Measurements from ENCODE around the gene PMS1. TPM values are rescaled to one million over a fixed set of nuclear protein-coding genes. Genes with fewer than 3 reads are reported as not detected.

The PMS1 gene
- total and polyA plus RNA-seq, 9 of the 15 experiments (the other 6 are each of a cell fraction or from before 2014, with no cell fraction given), result 14.5 to 29.8 (median 24.7) TPM

DNA sequence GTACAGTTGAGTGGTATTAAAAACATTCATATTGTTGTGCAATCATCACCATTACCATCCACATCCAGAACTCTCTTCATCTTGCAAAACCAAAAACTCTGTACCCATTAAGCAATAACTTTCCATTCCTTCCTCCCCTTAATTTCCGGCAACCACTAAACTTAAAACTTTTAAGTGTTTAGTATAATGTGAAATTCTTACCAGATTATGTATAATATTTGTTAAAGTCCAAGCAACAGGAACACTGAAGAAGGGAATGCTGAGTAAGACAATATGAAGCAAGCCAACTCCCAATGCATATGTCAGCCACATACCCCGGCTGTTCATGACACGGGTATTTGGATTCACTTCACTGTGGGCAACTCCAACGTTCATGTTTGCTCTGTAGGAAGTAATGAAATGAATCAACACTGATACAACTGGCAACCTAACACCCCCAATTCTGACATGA is 2.0 kb upstream of the PMS1 start:
- intact Hi-C loops (cut with micrococcal nuclease) (loop anchor here (10.0 kb wide), 1 partner anchor 403 kb away; a partner anchor contains a TSS), in situ Hi-C loops (cut with MboI) (no loop called here)
- Histone ChIP-seq H3K9me1 (ENCODE audit: control insufficient read depth, insufficient read depth, low read length) (no peaks in the 10 kb centered on the region), H3K27me3 (ENCODE audit: control insufficient read depth in 2 of 2, insufficient read depth in 2 of 2, low read length in 2 of 2) (no peaks in the 10 kb centered on the region), H3K4me2 (ENCODE audit: insufficient read depth, low read length) (peak overlapping the region; percentile 94), H3K79me2 (ENCODE audit: control insufficient read depth, insufficient read depth, low read length) (peaks cover 70% of the 10 kb centered on the region), H3K4me1 (replicated peaks in 1 of 2; ENCODE audit: control insufficient read depth in 2 of 2, insufficient read depth in 2 of 2, low read length in 2 of 2) (peaks cover 6 to 10% of the 10 kb centered on the region in 2 experiments; a peak in 3 of 5 replicates), H2AFZ (ENCODE audit: low read depth, low read length) (no peak overlapping the region), H4K20me1 (replicated peaks; ENCODE audit: control insufficient read depth, insufficient read depth, low read length) (no peaks in the 10 kb centered on the region), H3K27ac (ENCODE audit: extremely low read depth, low read depth, low read length) (peak overlapping the region; percentile 20; the same call in 1 of the 3 replicates), H3K9ac (ENCODE audit: insufficient read depth in 1 of 2, low read depth in 2 of 2, low read length in 2 of 2) (peak overlapping the region in 1 of 2 experiments; percentile 84; a peak in 1 of 4 replicates), H3K36me3 (ENCODE audit: control insufficient read depth, insufficient read depth, low read length) (peaks cover 51% of the 10 kb centered on the region), H3K4me3 (peak overlapping the region; percentile 75; the same call in 1 of the 2 replicates), H3K9me3 (replicated peaks; ENCODE audit: control insufficient read depth, insufficient read depth, low read depth, low read length) (no peaks in the 10 kb centered on the region)
- peak; percentile 55 for FAIRE-seq
- ChIA-PET POLR2A (no interaction called here), CTCF (ENCODE audit: low intra/inter-chr PET ratio) (no interaction called here)
- WGBS (ENCODE audit: insufficient coverage, low coverage, missing lambda C conversion rate), result 36% methylated on average over 4 of the region's 4 CpGs
- ATAC-seq, result no peak
- DNase-seq (ENCODE audit: extremely low read depth in 1 of 4, low spot score in 3 of 4), result no peak
- BruUV-seq (replicated peaks), result no TSS peak
- TF ChIP-seq ZNF408 (CRISPR knock-in tag; IDR thresholded peaks at IDR 0.05; ENCODE audit: low read depth) (no peak), PHF20 (IDR thresholded peaks at IDR 0.05; ENCODE audit: partially characterized antibody) (no peak), RNF2 (IDR thresholded peaks at IDR 0.05) (no peak), SNIP1 (IDR thresholded peaks at IDR 0.05; ENCODE audit: low read depth) (no peak), PCBP1 (IDR thresholded peaks at IDR 0.05; ENCODE audit: low read depth, low read length, poor library complexity, severe bottlenecking) (no peak), ATF6 (CRISPR knock-in tag; IDR thresholded peaks at IDR 0.05) (no peak), RCOR1 (IDR thresholded peaks at IDR 0.05; ENCODE audit: borderline replicate concordance in 1 of 2, low read depth in 2 of 2, low read length in 2 of 2) (no peak), TRIM24 (IDR thresholded peaks at IDR 0.05) (no peak), MAFG (tag; conservative IDR thresholded peaks at IDR 0.05) (peak; percentile 59), HNRNPL (IDR thresholded peaks at IDR 0.05; ENCODE audit: low read depth, low read length) (no peak), TARDBP (IDR thresholded peaks at IDR 0.05) (no peak), MAFK (IDR thresholded peaks at IDR 0.05; ENCODE audit: low read length) (peak; percentile 29; the same call in 1 of the 2 replicates), C11orf30 (IDR thresholded peaks at IDR 0.05; ENCODE audit: low read depth) (peak; percentile 69), CXXC5 (CRISPR knock-in tag; IDR thresholded peaks at IDR 0.05) (no peak), ZFPM2 (CRISPR knock-in tag; IDR thresholded peaks at IDR 0.05) (no peak), MAFF (IDR thresholded peaks at IDR 0.05; ENCODE audit: low read length) (0 out of 2 replicates have a peak, but pooled peaks have one; percentile 14), BCOR (IDR thresholded peaks at IDR 0.05) (no peak), MCM5 (IDR thresholded peaks at IDR 0.05; ENCODE audit: low read depth) (no peak), ARID1B (IDR thresholded peaks at IDR 0.05) (no peak)
- TF ChIP-seq, protein P1, sequence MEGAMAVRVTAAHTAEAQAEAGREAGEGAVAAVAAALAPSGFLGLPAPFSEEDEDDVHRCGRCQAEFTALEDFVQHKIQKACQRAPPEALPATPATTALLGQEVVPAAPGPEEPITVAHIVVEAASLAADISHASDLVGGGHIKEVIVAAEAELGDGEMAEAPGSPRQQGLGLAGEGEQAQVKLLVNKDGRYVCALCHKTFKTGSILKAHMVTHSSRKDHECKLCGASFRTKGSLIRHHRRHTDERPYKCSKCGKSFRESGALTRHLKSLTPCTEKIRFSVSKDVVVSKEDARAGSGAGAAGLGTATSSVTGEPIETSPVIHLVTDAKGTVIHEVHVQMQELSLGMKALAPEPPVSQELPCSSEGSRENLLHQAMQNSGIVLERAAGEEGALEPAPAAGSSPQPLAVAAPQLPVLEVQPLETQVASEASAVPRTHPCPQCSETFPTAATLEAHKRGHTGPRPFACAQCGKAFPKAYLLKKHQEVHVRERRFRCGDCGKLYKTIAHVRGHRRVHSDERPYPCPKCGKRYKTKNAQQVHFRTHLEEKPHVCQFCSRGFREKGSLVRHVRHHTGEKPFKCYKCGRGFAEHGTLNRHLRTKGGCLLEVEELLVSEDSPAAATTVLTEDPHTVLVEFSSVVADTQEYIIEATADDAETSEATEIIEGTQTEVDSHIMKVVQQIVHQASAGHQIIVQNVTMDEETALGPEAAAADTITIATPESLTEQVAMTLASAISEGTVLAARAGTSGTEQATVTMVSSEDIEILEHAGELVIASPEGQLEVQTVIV (CRISPR knock-in tag; IDR thresholded peaks at IDR 0.05; ENCODE audit: borderline replicate concordance), result no peak
- TF ChIP-seq, protein P2, sequence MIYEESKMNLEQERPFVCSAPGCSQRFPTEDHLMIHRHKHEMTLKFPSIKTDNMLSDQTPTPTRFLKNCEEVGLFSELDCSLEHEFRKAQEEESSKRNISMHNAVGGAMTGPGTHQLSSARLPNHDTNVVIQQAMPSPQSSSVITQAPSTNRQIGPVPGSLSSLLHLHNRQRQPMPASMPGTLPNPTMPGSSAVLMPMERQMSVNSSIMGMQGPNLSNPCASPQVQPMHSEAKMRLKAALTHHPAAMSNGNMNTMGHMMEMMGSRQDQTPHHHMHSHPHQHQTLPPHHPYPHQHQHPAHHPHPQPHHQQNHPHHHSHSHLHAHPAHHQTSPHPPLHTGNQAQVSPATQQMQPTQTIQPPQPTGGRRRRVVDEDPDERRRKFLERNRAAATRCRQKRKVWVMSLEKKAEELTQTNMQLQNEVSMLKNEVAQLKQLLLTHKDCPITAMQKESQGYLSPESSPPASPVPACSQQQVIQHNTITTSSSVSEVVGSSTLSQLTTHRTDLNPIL (CRISPR knock-in tag; IDR thresholded peaks at IDR 0.05), result no peak
